Astrocyte (in vitro differentiated cells and primary cell): ENCODE measurements around the gene SLC35F1. TPM values are rescaled to one million over a fixed set of nuclear protein-coding genes. Genes with fewer than 3 reads are reported as not detected.
A peak's percentile ranks its signal among the peaks of the same experiment; 100 is the strongest.

Source experiments
- DNase-seq: peaks from one replicate; pipeline ENCODE4 v3.0.0-alpha.2; 2010; ENCODE audit warnings: low read depth
- FAIRE-seq: peaks from 2 replicates; lab custom pipeline; 2011; peaks lifted over from hg19 to GRCh38; lab: Jason Lieb, UNC
- H2AFZ ChIP-seq: 2 replicates; pipeline ENCODE4 v1.6.0; 2012; ENCODE audit warnings: low read depth, low read length, inconsistent platforms
- H3K27ac ChIP-seq: 2 replicates; pipeline ENCODE4 v1.5.1; 2011; ENCODE audit warnings: low read depth, low read length, inconsistent platforms
- H3K27me3 ChIP-seq: 2 replicates; pipeline ENCODE4 v1.6.0; 2011; ENCODE audit warnings: low read length, inconsistent platforms; ENCODE audit not compliant: insufficient read depth
- H3K36me3 ChIP-seq: 2 replicates; pipeline ENCODE4 v1.5.1; 2011; ENCODE audit warnings: low read length, inconsistent platforms; ENCODE audit not compliant: insufficient read depth
- H3K4me1 ChIP-seq: 2 replicates; pipeline ENCODE4 v1.5.1; 2011; ENCODE audit warnings: low read length, inconsistent platforms; ENCODE audit not compliant: insufficient read depth
- H3K4me2 ChIP-seq: 2 replicates; pipeline ENCODE4 v1.6.0; 2012; ENCODE audit warnings: low read length, inconsistent platforms
- H3K4me3 ChIP-seq: 2 replicates; pipeline ENCODE4 v1.5.1; 2011; ENCODE audit warnings: low read depth, mild to moderate bottlenecking, low read length, inconsistent platforms; ENCODE audit not compliant: insufficient read depth
- H3K79me2 ChIP-seq: 2 replicates; pipeline ENCODE4 v1.6.0; 2012; ENCODE audit warnings: mild to moderate bottlenecking, low read length, inconsistent platforms; ENCODE audit not compliant: insufficient read depth
- H3K9ac ChIP-seq: 2 replicates; pipeline ENCODE4 v1.6.0; 2012; ENCODE audit warnings: mild to moderate bottlenecking, low read length, inconsistent platforms
- H3K9me3 ChIP-seq: 2 replicates; pipeline ENCODE4 v1.5.1; 2012; ENCODE audit warnings: low read depth, mild to moderate bottlenecking, low read length, inconsistent platforms; ENCODE audit not compliant: insufficient read depth
- H4K20me1 ChIP-seq: 2 replicates; pipeline ENCODE4 v1.6.0; 2012; ENCODE audit warnings: low read length, inconsistent platforms; ENCODE audit not compliant: insufficient read depth
- H3K27ac Mint-ChIP-seq: one replicate; pipeline ENCODE4 v1.8.0; 2021; ENCODE audit warnings: mild to moderate bottlenecking, mixed read lengths; ENCODE audit not compliant: unreplicated experiment
- H3K27me3 Mint-ChIP-seq: one replicate; pipeline ENCODE4 v1.8.0; 2021; ENCODE audit warnings: low read depth, mixed read lengths; ENCODE audit not compliant: unreplicated experiment
- H3K36me3 Mint-ChIP-seq: one replicate; pipeline ENCODE4 v1.8.0; 2021; ENCODE audit warnings: low read depth, mixed read lengths; ENCODE audit not compliant: unreplicated experiment
- H3K4me1 Mint-ChIP-seq: one replicate; pipeline ENCODE4 v1.8.0; 2021; ENCODE audit warnings: low read depth, mixed read lengths; ENCODE audit not compliant: unreplicated experiment
- H3K4me3 Mint-ChIP-seq: one replicate; pipeline ENCODE4 v1.8.0; 2021; ENCODE audit warnings: mild to moderate bottlenecking, moderate library complexity, mixed read lengths; ENCODE audit not compliant: unreplicated experiment
- H3K9me3 Mint-ChIP-seq: one replicate; pipeline ENCODE4 v1.8.0; 2021; ENCODE audit warnings: mild to moderate bottlenecking, mixed read lengths; ENCODE audit not compliant: unreplicated experiment
- EZH2 ChIP-seq: IDR thresholded peaks from 2 replicates; pipeline ENCODE4 v1.6.1; 2012; ENCODE audit warnings: mild to moderate bottlenecking, low read length, inconsistent platforms; ENCODE audit not compliant: insufficient read depth
- total RNA-seq: library from RNA; stranded (reverse); gene quantifications from 2 replicates; pipeline ENCODE4 v1.2.1, GENCODE V29; 2021
- TF ChIP-seq, protein P1 (sequence below): IDR thresholded peaks from 2 replicates; pipeline ENCODE4 v1.5.1; 2011; ENCODE audit warnings: low read depth, mild to moderate bottlenecking, inconsistent platforms, low read length, moderate library complexity; ENCODE audit not compliant: insufficient read depth

SLC35F1 gene
- total RNA-seq, 1 donor from 2014 or later = 1.0 TPM

DNA sequence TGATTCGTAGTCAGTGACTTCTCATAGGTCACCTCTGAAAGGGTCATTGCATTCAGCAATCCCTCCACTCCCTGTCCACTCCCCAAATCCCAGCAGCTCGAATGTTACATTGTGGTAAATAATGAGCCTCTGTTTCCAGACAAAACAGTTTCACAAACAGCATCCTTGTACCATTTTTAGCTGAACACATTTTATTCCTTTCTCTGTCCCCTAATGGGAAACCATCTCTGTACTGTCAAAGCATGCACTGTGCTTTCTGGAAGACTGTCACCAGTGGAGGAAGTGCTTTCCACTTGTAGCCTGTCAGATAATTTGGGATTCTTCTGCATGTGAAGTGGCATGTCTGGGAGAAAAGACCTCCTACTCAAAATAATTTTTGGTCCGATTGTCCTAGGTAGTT lies 82.0 kb downstream of the SLC35F1 start:
- Histone ChIP-seq H3K4me3 (no peak overlapping the region), H3K79me2 (no peaks in the 10 kb centered on the region), H3K27ac (no peak overlapping the region), H3K9ac (no peak overlapping the region), H2AFZ (no peak overlapping the region), H4K20me1 (no peaks in the 10 kb centered on the region), H3K36me3 (no peaks in the 10 kb centered on the region), H3K27me3 (no peaks in the 10 kb centered on the region), H3K4me2 (no peak overlapping the region), H3K9me3 (no peaks in the 10 kb centered on the region), H3K4me1 (no peaks in the 10 kb centered on the region)
- TF ChIP-seq, protein P1, sequence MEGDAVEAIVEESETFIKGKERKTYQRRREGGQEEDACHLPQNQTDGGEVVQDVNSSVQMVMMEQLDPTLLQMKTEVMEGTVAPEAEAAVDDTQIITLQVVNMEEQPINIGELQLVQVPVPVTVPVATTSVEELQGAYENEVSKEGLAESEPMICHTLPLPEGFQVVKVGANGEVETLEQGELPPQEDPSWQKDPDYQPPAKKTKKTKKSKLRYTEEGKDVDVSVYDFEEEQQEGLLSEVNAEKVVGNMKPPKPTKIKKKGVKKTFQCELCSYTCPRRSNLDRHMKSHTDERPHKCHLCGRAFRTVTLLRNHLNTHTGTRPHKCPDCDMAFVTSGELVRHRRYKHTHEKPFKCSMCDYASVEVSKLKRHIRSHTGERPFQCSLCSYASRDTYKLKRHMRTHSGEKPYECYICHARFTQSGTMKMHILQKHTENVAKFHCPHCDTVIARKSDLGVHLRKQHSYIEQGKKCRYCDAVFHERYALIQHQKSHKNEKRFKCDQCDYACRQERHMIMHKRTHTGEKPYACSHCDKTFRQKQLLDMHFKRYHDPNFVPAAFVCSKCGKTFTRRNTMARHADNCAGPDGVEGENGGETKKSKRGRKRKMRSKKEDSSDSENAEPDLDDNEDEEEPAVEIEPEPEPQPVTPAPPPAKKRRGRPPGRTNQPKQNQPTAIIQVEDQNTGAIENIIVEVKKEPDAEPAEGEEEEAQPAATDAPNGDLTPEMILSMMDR = no peak
- no peak for TF ChIP-seq EZH2
- Mint-ChIP-seq H3K27ac (no peak overlapping the region), H3K4me1 (no peaks in the 10 kb centered on the region), H3K36me3 (no peaks in the 10 kb centered on the region), H3K27me3 (no peaks in the 10 kb centered on the region), H3K9me3 (no peaks in the 10 kb centered on the region), H3K4me3 (no peak overlapping the region)
- no peak for FAIRE-seq
- no peak for DNase-seq

DNA sequence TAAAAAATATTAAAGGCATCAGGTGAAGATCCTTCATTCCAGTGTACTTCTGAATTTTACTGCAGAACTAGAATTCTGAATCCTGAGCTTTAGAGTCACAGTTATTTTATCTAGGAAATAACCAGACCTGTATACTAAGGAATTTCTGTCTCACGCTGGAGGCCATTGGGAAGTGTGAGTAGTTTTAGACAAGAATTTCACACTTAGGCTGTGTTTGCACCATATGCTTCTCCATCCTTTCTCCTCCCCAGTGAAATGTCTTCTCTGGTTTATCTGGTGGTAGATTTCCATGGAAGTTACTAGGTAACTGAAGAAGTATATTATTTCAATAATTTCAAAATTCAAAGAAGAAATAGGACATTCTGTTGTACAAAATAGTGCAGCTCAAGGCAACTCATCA lies 83.1 kb downstream of the SLC35F1 start:
- no peak overlapping the region for H3K4me3 Mint-ChIP-seq
- no peak for TF ChIP-seq EZH2
- TF ChIP-seq, protein P1 = no peak
- Histone ChIP-seq H4K20me1 (no peaks in the 10 kb centered on the region), H3K27ac (no peak overlapping the region), H3K9ac (no peak overlapping the region), H3K4me1 (no peaks in the 10 kb centered on the region), H3K79me2 (no peaks in the 10 kb centered on the region), H3K4me2 (no peak overlapping the region), H3K27me3 (no peaks in the 10 kb centered on the region), H3K36me3 (no peaks in the 10 kb centered on the region), H3K9me3 (no peaks in the 10 kb centered on the region), H3K4me3 (no peak overlapping the region), H2AFZ (no peak overlapping the region)
- DNase-seq (no peak), FAIRE-seq (no peak)
- H3K27ac Mint-ChIP-seq = no peak overlapping the region
- no peaks in the 10 kb centered on the region for H3K36me3 Mint-ChIP-seq
- H3K4me1 Mint-ChIP-seq = no peaks in the 10 kb centered on the region
- H3K27me3 Mint-ChIP-seq = no peaks in the 10 kb centered on the region
- no peaks in the 10 kb centered on the region for H3K9me3 Mint-ChIP-seq

- H3K4me3 ChIP-seq = no peak overlapping the region
- H3K9ac ChIP-seq = no peak overlapping the region
- no peak overlapping the region for H3K27ac Mint-ChIP-seq
- no peaks in the 10 kb centered on the region for H3K4me1 ChIP-seq
- H4K20me1 ChIP-seq = no peaks in the 10 kb centered on the region
- no peaks in the 10 kb centered on the region for H3K79me2 ChIP-seq
- no peaks in the 10 kb centered on the region for H3K9me3 ChIP-seq
- no peak overlapping the region for H2AFZ ChIP-seq
- no peaks in the 10 kb centered on the region for H3K9me3 Mint-ChIP-seq
- DNase-seq = peak; percentile 12
- no peaks in the 10 kb centered on the region for H3K36me3 ChIP-seq
- no peaks in the 10 kb centered on the region for H3K27me3 ChIP-seq
- H3K36me3 Mint-ChIP-seq = no peaks in the 10 kb centered on the region
- no peaks in the 10 kb centered on the region for H3K4me1 Mint-ChIP-seq
- no peak for FAIRE-seq
- no peak overlapping the region for H3K27ac ChIP-seq
- no peaks in the 10 kb centered on the region for H3K27me3 Mint-ChIP-seq
- TF ChIP-seq, protein P1 = no peak
- no peak for TF ChIP-seq EZH2
- no peak overlapping the region for H3K4me2 ChIP-seq
- no peak overlapping the region for H3K4me3 Mint-ChIP-seq
Measured at GRCh38 chr6:117992856-117993255, 85.8 kb downstream of the SLC35F1 start.
